Activated CD4-positive, CD25-positive, alpha-beta regulatory T cell (primary cell): ENCODE measurements around the gene PRIM2.
"Not testable (repeated sequence)": the region's sequence is repeated elsewhere in the genome, so short reads cannot be mapped to it uniquely, and the experiment has no call there.

Experiments
- DNase-seq, 4 experiments: peaks; one replicate each; lab custom pipeline; 2025; lab: John Stamatoyannopoulos, UW

Gene PRIM2

GRCh38 chr6:57317060-57317943 is at the start of gene PRIM2:
PRIM2 (plus strand) TSS chr6:57317630; CDS start chr6:57318446, 816 bp downstream.
- DNase-seq, result peak; percentile 51 to 65 (median 61)

- no peak for DNase-seq
Measured at GRCh38 chr6:57268294-57268640, 49.2 kb upstream of the PRIM2 start.

- DNase-seq, result not testable (repeated sequence)
Measured at GRCh38 chr6:57274113-57274824, 43.2 kb upstream of the PRIM2 start.

- DNase-seq, result no peak
Measured at GRCh38 chr6:57275384-57275783, 42.0 kb upstream of the PRIM2 start.

GRCh38 chr6:57276946-57277345 is 40.5 kb upstream of the PRIM2 start:
- no peak for DNase-seq

GRCh38 chr6:57278570-57278969 is 38.9 kb upstream of the PRIM2 start:
- no peak for DNase-seq

- DNase-seq, result no peak
Measured at GRCh38 chr6:57279013-57279412, 38.4 kb upstream of the PRIM2 start.

- no peak for DNase-seq
Measured at GRCh38 chr6:57283106-57283505, 34.3 kb upstream of the PRIM2 start.

- no peak for DNase-seq
Measured at GRCh38 chr6:57283911-57284455, 33.4 kb upstream of the PRIM2 start.

GRCh38 chr6:57288136-57288535 is 29.3 kb upstream of the PRIM2 start:
- not testable (repeated sequence) for DNase-seq

GRCh38 chr6:57293472-57293871 is 24.0 kb upstream of the PRIM2 start:
- not testable (repeated sequence) for DNase-seq

- no peak for DNase-seq
Measured at GRCh38 chr6:57294862-57295445, 22.5 kb upstream of the PRIM2 start.

GRCh38 chr6:57297505-57297904 is 19.9 kb upstream of the PRIM2 start:
- DNase-seq, result no peak

GRCh38 chr6:57298741-57299140 is 18.7 kb upstream of the PRIM2 start:
- DNase-seq, result no peak

GRCh38 chr6:57301757-57302156 is 15.7 kb upstream of the PRIM2 start:
- DNase-seq, result no peak

- no peak for DNase-seq
Measured at GRCh38 chr6:57302477-57302876, 15.0 kb upstream of the PRIM2 start.

GRCh38 chr6:57303931-57304681 is 13.3 kb upstream of the PRIM2 start:
- DNase-seq, result no peak

GRCh38 chr6:57305107-57305506 is 12.3 kb upstream of the PRIM2 start:
- no peak for DNase-seq

GRCh38 chr6:57305761-57306160 is 11.7 kb upstream of the PRIM2 start:
- no peak for DNase-seq

GRCh38 chr6:57306273-57306672 is 11.2 kb upstream of the PRIM2 start:
- no peak for DNase-seq

- DNase-seq, result no peak
Measured at GRCh38 chr6:57307850-57308249, 9.6 kb upstream of the PRIM2 start.

- DNase-seq, result not testable (repeated sequence)
Measured at GRCh38 chr6:57308755-57309154, 8.7 kb upstream of the PRIM2 start.
